ENCODE measurements around the gene NSMCE1.
"Not testable (repeated sequence)": the region's sequence is repeated elsewhere in the genome, so short reads cannot be mapped to it uniquely, and the experiment has no call there.

The NSMCE1 gene

DNA sequence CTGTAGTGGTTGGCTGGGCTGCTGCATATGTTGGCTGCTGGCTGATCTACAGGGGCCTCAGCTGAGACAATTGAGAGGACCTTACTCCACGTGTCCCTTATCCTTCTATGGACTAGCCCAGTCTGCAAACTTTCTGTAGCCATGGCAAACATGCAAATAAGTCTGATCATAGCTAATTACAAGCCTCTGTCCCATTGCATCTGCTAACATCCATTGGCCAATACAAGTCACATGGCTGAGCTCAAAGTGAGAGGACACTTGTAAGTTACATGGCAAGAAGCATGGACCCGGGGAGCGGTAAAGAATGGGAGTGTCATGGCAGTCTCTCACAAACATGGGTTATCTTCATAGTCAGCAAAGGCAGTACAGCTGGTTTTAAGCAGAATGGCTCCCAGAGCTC, 33.6 kb upstream of the NSMCE1 start:
- no peak for DNase-seq

GRCh38 chr16:27301236-27301861, 32.8 kb upstream of the NSMCE1 start:
- DNase-seq = no peak

DNA sequence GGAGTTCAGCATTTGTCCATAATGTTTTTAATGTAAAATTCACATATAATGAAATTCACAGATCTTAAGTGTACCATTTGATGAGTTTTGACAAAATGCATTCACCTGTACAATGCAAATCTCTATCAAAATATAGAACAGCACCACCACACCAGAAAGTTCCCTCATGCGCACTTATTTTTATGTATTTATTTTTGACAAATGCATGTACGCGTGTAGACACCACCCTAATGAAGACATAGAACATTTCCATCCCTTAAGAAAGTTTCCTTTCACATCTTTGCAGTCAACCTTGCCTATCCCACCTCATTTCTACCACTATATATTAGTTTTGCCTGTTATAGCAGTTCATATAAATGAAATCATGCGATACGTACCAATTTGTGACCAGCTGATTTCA, 29.6 kb upstream of the NSMCE1 start:
- no peak for DNase-seq

DNA sequence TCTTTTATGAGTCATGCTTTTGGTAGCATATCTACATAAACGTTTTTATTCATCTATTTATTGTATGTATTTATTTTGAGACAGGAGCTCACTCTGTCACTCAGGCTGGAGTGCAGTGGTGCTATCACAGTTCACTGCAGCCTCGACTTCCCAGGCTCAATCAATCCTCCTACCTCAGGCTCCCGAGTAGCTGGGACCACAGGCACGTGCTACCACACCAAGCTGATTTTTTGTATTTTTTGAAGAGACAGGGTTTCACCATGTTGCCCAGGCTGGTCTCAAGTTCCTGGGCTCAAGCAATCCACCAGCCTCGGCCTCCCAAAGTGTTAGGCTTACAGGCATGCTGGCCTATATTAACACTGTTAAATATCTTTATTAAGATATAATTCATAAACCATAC, 24.8 kb upstream of the NSMCE1 start:
- no peak for DNase-seq

DNA sequence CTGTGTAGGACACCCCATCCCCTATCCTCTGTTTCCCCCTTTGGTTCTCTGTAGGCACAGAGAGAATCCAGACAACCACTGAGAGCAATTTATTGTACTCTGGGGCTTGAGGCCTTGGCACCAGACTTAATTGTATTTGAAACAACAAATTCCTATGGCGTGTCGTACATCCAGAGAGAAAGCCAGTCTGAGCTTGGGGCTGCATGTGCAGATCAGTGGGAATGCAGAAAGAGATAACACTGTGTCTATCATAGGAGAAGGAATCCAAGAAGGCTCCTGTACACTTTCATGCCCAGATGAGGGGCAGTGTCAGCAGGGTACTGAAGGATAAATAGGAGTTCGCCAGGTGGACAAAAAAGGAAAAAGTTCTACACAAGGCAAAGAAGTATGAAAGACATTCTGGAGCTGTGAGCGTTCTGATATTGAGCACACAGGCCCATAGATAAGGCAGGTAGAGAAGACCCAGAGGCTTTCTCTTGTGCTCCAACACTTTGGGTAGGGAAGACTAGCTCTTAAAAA, 23.2 kb upstream of the NSMCE1 start:
- no peak for DNase-seq

GRCh38 chr16:27291106-27291505, 22.5 kb upstream of the NSMCE1 start:
- DNase-seq = no peak

- DNase-seq = no peak
Measured at GRCh38 chr16:27290562-27290961, 22.0 kb upstream of the NSMCE1 start.

- no peak for DNase-seq
Measured at GRCh38 chr16:27289669-27290068, 21.1 kb upstream of the NSMCE1 start.

- DNase-seq = not testable (repeated sequence)
Measured at GRCh38 chr16:27288313-27288712, 19.7 kb upstream of the NSMCE1 start.

DNA sequence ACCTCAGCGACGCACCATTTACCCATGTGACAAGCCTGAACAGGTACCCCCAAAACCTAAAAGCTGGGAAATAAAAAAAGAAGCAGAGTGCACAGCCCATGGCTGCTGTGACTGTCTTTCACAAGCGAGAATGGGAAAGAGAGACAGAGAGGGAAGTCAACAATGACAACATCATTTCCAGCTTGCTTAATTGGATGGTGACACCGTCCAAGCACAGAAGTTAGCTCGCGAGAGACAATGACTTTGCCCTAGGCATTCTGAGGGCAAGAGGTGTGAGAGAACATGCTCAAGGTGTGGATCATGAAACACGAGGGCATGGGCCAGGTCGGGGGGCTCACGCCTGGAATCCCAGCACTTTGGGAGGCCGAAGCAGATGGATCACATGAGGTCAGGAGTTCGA, 19.3 kb upstream of the NSMCE1 start:
- DNase-seq = no peak

GRCh38 chr16:27287051-27287811, 18.7 kb upstream of the NSMCE1 start:
- DNase-seq = no peak

DNA sequence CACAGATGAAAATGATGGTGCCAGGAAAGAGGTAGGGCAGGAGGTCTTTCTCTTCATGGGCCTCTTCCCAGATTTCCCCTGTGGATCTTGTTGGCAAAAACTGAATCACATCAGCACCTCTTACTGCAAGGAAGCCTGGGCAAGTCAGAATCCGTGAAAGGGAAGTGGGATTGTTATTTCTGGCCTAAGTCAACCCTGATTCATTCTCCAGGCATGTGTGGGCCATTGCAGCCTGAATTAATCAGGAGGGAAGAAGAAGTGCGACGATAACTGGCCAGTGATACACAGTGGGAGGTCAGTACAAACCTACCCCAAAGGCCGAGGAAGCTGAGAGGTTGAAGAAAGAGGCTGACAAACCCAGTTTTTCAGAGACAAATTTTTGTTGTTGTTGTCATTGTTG, 17.9 kb upstream of the NSMCE1 start:
- DNase-seq = no peak

- no peak for DNase-seq
Measured at GRCh38 chr16:27285676-27286196, 17.2 kb upstream of the NSMCE1 start.

DNA sequence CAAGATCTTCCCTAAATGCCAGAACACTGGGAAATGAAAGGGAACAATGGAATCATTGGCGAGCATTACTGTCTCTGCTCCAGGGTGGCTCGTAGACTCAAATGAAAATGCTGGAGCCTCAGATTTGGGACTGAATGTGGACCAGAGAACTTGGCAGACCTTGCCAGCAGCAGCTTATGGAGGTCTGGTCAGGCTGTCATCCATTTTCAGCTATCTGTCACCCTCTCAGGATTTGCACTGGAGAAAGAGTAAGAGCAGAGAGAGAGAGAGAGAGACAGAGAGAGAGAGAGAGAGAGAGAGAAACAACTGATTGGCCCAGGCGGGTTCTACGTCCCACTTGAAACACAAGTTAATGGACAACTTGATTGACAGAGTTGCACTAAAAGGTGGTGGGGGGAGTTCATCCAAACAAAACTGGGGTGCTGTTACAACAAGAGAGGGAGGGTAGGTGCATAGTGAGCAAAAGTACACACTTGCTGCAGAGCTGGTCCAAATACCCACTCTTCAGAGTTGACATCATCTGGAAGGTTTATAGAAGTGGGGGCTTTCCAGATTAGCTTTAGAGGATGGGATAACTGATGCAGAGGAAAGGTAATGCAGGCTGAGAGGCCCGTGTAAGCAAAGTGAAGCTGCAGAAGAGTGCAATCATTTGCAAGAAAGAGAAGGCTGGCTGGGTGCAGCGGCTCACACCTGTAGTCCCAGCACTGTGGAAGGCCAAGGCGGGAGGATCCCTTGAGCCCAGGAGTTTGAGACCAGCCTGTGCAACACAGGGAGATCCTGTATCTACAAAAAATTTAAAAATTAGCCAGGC, 16.5 kb upstream of the NSMCE1 start:
- DNase-seq = no peak

DNA sequence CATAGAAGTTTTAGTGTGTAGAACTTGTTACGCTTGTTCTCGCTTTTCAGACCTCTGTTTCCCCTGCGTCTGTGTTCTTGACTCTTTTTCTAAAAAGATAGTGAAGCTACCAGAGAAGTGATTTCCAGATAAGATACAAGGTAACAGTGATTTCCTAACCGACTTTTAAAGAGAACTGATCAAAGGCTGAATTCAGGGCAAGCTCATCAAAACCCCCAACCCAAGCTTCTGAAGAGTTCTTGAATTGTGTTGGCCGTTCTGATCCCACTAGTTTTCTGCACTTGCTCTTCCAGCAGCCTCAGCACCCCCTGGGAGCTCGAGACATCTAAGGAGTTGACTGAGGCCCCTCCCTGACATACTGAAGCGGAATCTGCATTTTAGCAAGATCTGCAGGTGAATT, 12.7 kb upstream of the NSMCE1 start:
- no peak for DNase-seq

DNA sequence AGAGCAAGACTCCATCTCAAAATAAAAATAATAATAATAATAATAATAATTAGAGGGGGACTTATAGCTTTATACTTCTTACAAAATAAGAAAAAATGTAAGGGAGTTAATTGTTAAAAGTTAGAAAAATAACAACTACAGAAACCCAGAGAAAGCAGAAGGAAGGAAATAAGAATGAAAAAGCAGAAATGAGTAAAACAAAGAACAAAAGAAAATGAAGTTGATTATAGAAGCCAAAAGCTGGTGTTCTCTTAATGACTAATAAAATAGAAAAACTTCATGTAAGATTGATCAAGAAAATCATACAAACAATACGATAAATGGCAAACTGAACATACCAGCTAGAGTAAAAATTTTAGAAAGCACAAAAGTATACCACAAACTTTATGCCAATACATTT, 6.8 kb upstream of the NSMCE1 start:
- no peak for DNase-seq

GRCh38 chr16:27274424-27274874, 5.9 kb upstream of the NSMCE1 start:
- DNase-seq = not testable (repeated sequence)

DNA sequence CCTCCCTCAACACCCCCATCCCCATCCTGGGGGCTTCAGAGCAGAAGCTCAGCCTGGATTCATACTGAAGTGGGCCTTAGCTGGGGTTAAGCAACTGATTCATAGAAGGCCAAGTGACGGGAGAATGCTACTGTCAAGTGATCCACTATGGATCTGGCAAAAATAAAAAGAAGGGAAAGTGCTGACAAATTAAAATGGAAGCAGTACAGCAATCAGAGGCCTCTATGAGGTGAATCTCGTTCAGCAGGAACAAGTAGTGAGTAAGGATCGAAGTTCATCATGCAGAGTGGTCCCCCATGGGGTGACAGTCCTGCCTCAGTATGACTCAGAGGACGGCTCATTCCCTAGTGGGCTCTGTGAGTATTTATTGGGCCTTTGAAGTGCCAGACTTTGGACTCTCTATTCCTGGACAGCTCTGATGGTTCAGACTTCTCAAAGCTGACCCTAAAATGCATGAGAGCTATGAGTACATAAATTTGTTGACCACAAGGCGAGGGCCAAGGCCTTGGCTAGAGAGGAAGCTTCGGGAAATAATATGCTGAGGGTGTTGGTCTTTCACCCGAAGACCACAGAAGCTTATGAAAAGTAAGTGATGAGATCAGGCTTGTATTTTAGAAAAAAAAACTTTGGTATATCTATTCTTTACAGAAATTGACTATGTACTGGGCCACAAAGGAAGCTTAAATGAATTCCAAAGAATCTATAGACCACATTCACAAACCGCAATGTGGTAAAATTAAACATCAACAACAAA, 5.3 kb upstream of the NSMCE1 start:
- DNase-seq = no peak

DNA sequence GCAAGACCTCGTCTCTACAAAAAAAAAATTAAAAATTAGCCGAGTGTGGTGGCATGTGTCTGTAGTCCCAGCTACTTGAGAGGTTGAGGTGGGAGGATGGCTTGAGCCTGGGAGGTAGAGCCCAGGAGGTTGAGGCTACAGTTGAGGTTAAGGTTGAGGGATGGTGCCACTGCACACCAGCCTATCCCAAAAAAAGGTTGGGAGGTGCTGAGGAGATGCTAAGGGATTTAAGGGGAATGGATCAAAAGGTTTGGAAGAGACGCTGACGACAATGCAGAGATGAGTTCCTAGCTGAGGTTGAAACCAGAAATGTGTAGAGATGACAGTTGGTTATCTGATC, 4.7 kb upstream of the NSMCE1 start:
- DNase-seq = no peak

- DNase-seq = not testable (repeated sequence)
Measured at GRCh38 chr16:27272697-27273096, 4.1 kb upstream of the NSMCE1 start.

GRCh38 chr16:27272076-27272475, 3.5 kb upstream of the NSMCE1 start:
- DNase-seq = no peak

- DNase-seq = no peak
Measured at GRCh38 chr16:27270349-27270748, 1.8 kb upstream of the NSMCE1 start.
